ENCODE measurements around the gene HPSE2.

GRCh38 chr10:98881789-98882188 lies 353.9 kb downstream of the HPSE2 start:
- TF ChIP-seq CTCF (IDR thresholded peaks at IDR 0.05) (no peak), POLR2AphosphoS5 (IDR thresholded peaks at IDR 0.05) (no peak)
